Left renal cortex interstitium (tissue), 4 donors: ENCODE results near the gene KCNQ5. TPM values are rescaled to one million over a fixed set of nuclear protein-coding genes. Genes with fewer than 3 reads are reported as not detected.

ENCODE experiments used
- DNase-seq, 4 donors: peaks; one replicate each; pipeline ENCODE4 v3.0.0-alpha.2; 2013; ENCODE audit warnings: low read depth in 4 of 4, low spot score in 2 of 4, missing footprints in 1 of 4
- polyA plus RNA-seq, 4 donors: library from polyadenylated mRNA; unstranded; fragments of 120-200 nt; gene quantifications; one replicate each; pipeline ENCODE4 v1.2.1, GENCODE V29; 2013; ENCODE audit not compliant: insufficient read length in 4 of 4

KCNQ5 gene
- polyA plus RNA-seq, 4 donors: 0.14 to 0.59 (median 0.25) TPM

DNA sequence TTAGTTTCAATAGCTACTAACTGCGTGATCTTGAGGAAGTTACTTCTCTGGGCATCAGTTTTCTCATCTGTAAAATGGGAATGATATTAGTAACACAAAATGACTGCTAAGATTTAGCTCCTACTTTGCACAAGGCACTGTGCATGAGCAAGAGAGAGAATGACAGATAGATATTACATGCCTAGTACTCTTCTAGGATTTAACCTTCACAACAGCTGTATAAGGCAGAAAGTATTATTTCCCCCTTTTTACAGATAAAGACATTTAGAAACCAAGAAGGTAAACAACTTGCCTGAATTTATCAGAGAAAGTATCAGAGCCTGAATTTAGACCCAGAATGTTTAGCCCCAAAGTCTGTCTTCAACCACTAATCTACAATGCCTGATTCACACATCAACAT lies 321.8 kb downstream of the KCNQ5 start:
- DNase-seq: no peak

DNA sequence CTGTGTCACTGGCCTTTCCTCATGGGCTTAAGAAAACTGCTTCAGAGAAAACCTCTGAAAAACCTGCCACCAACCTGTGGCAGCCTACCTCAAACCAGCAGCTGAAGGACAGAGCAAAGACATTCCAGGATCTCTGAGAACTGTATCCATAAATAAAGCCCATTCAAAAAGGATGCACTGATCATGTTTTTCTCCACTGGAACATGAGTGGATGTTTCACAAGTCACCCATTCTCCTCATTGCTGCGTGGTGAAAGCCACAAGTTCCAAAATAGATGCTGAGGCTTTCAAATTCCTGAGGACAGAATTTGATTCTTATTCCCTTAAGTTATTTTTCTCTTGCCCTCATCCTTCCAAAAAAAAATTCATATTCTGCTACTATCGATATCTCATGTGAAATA lies 322.8 kb downstream of the KCNQ5 start:
- DNase-seq: no peak

GRCh38 chr6:72946774-72947173 lies 324.9 kb downstream of the KCNQ5 start:
- DNase-seq: no peak

- no peak for DNase-seq
Measured at GRCh38 chr6:72947534-72947933, 325.7 kb downstream of the KCNQ5 start.

DNA sequence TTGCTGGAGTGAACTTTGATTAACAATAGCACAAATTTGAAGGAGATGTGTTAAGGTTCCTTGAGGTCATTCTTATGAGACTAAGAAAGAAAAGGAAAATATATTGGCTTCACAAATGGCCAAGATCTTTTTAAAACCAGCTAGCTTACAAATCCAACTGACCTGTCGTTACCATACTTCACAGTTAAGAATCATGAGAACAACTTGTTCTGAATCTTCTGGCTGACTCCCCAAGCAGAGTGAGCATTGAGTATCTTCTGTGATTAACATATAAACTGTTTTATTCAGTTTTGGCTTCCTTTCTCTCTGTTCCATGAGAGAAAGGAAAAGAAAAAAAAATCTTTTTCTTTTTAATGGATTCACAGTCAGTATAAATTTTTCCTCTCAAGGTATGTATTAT lies 326.3 kb downstream of the KCNQ5 start:
- no peak for DNase-seq

- no peak for DNase-seq
Measured at GRCh38 chr6:72950114-72950860, 328.4 kb downstream of the KCNQ5 start.

DNA sequence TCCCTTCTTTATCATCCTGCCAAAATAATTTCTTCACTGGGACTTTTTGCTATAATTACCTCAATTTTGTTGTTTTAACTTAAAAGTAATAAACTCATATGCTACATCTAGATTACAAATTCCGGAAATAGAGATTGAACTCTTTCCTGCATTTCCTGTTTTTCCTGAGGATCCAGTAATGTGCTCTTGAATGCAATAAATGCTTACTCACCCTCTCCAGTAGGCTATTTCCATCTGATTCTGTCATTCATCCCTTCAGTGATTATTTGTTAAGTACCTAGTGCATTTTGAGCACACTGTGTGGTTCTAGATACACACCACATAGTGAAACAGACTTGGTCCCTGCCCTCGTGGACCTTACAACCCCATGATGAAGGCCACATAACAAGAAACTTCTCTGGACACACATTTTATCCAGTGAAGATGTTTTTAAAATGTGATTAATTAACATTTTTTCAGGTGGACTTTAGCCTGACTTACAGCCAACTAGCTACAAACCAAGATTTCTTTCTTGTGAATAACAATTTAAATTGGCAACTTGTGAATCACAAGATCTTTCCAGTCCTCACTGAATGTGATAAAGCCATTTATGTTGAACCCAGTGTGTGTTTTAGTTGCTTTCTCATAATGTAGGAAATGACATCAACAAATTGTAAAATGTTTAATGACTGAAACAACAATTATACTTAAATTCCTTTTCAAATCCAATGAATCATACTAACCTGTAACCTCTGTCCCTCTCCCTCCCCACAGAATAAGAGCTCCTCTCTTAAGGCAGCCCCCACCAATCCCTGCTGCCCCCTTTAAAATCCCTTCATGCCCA lies 331.2 kb downstream of the KCNQ5 start:
- no peak for DNase-seq

DNA sequence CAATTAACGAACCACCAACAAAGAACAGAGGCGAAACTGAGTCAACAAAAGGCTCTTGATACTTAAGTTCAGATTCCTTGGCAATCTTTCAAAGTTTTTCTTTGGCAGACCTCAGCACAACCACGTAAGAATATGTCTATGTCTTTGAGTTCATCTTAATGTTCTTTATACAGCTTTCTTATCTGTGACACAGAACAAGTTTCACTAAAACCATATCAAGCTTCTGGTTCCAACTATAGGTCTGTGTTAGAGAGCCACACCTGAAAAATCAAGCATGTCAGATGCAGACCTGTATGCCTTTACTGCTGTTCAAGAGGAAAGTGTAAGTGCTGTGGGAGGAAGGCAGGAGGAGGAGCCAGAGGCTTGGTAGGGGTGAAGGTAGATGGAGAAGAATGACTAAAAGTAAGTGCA lies 332.1 kb downstream of the KCNQ5 start:
- DNase-seq: no peak

- DNase-seq: no peak
Measured at GRCh38 chr6:72954716-72955115, 332.9 kb downstream of the KCNQ5 start.

DNA sequence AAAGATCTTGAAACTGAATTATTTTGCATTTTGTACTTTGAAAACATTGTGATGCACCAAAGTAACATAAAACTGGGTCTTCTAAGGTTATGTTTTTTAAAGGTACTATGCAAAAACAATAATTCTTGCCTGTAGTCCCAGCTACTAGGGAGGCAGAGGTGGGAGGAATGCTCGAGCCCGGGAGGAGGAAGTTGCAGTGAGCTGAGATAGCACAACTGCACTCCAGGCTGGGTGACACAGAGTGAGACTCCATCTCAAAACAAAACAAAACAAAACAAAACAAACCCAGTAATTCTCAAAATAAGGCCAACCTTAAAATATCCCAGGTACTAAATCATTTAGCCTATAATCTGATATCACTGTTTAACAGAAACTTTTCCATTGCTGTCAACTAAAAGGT lies 333.8 kb downstream of the KCNQ5 start:
- no peak for DNase-seq

GRCh38 chr6:72956272-72956671 lies 334.4 kb downstream of the KCNQ5 start:
- DNase-seq: no peak

- no peak for DNase-seq
Measured at GRCh38 chr6:72959821-72960220, 338.0 kb downstream of the KCNQ5 start.

GRCh38 chr6:72963946-72964345 lies 342.1 kb downstream of the KCNQ5 start:
- DNase-seq: no peak

DNA sequence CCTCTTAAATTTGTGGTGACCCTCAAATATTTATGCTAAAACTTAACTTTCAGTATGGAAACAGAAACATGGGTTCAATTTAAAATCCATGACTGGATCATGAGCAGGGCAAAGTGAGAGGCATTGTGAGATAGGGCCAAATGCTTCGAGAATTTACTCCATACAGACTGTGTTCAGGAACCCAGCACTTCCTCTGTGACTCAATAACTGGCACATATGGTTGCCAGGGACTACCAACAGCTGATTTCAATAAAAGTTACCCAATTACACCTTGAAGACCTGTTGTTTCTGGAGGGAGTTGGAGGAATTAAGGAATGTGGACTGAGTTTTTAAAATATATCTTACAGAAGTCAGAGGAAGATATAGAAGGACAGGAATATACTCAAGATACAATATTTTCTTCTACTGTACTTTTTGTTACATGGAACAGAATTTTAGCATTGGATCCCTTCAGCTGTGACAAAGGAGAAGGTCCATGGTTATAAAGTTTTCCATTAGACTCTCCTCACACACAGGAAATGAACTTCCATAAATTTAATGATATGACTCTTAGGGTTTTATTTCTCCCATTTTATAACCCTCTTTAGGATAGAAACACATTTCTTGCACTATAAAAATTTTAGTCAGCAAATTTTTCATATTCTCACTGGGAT lies 344.9 kb downstream of the KCNQ5 start:
- DNase-seq: no peak

GRCh38 chr6:72967329-72967728 lies 345.5 kb downstream of the KCNQ5 start:
- DNase-seq: no peak

GRCh38 chr6:72968704-72969103 lies 346.8 kb downstream of the KCNQ5 start:
- no peak for DNase-seq

GRCh38 chr6:72969666-72970065 lies 347.8 kb downstream of the KCNQ5 start:
- DNase-seq: no peak

DNA sequence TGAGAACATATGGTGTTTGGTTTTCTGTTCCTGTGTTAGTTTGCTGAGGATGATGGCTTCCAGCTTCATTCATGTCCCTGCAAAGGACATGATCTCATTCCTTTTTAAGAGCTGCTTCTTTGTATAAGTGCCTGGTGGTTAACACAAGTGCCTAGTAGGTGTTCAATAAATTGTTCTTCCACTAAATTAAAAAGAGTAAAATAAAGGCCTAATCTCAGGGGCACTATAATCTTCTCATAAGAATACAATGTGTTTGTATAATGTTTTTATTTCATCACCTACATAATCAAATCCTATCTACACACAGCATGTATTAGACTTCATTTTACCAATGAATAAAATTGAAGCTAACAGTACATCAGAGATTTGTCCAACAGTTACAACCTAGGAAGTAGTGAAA lies 350.7 kb downstream of the KCNQ5 start:
- DNase-seq: no peak

- DNase-seq: no peak
Measured at GRCh38 chr6:72974276-72974675, 352.4 kb downstream of the KCNQ5 start.

- DNase-seq: no peak
Measured at GRCh38 chr6:72975352-72975752, 353.5 kb downstream of the KCNQ5 start.

DNA sequence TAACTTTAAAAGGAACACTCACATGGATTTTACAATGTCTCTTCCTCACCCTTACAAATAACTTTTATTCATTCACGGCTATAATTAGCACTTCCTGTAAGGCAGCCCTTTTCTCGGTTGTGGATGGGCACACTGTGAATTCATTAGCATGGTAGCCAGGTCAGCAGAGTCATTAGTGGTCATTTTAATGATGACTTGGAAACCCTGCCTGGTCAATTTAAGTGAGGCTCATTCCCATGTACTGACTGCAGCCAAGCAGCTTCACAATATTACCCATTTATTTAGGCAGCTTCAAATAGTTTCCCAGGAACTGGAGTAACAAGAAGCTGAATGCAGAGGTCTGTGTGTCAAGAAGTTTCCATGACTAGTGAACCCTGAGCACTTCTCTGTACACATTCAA lies 354.6 kb downstream of the KCNQ5 start:
- DNase-seq: no peak

GRCh38 chr6:72977114-72977513 lies 355.2 kb downstream of the KCNQ5 start:
- no peak for DNase-seq
